ENCODE measurements around the gene CAPZA1. TPM values are rescaled to one million over a fixed set of nuclear protein-coding genes. Genes with fewer than 3 reads are reported as not detected.

Gene CAPZA1
- total RNA-seq, 1 experiment from 2014 or later, result 108 TPM

DNA sequence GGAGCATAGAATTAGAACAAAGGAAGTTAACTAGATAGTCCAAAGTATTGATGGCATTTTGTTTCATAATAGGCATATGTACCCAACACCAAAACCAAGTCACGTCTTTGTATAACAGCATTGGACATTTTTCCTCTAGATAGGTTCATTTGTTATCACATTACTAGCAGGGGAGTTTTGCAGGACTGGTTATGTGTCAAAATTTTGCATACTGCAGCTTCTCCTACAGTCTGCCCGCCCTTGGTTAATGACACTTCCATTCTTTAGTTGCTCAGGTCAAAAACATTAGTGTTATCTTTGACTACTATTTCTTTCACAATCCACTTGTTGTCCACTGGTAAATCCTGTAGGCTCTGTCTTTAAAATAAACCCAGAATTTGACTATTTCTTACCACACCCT is 8.9 kb downstream of the CAPZA1 start:
- TF ChIP-seq, protein P1, sequence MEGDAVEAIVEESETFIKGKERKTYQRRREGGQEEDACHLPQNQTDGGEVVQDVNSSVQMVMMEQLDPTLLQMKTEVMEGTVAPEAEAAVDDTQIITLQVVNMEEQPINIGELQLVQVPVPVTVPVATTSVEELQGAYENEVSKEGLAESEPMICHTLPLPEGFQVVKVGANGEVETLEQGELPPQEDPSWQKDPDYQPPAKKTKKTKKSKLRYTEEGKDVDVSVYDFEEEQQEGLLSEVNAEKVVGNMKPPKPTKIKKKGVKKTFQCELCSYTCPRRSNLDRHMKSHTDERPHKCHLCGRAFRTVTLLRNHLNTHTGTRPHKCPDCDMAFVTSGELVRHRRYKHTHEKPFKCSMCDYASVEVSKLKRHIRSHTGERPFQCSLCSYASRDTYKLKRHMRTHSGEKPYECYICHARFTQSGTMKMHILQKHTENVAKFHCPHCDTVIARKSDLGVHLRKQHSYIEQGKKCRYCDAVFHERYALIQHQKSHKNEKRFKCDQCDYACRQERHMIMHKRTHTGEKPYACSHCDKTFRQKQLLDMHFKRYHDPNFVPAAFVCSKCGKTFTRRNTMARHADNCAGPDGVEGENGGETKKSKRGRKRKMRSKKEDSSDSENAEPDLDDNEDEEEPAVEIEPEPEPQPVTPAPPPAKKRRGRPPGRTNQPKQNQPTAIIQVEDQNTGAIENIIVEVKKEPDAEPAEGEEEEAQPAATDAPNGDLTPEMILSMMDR (conservative IDR thresholded peaks at IDR 0.05), result no peak
- H3K27me3 ChIP-seq (ENCODE audit: insufficient read depth, low read length), result no peaks in the 10 kb centered on the region
- no peak overlapping the region for H3K4me2 ChIP-seq (ENCODE audit: insufficient read depth, insufficient read length, low read length)
- Mint-ChIP-seq H3K36me3 (ENCODE audit: insufficient read depth in 1 of 3, low read depth in 3 of 3) (peaks cover 0 to 25% (median 5%) of the 10 kb centered on the region in 3 experiments; a peak in 3 of 7 replicates), H3K4me1 (no peaks in the 10 kb centered on the region), H3K27ac (no peak overlapping the region), H3K4me3 (no peak overlapping the region), H3K9me3 (no peaks in the 10 kb centered on the region), H3K27me3 (ENCODE audit: low read depth) (no peaks in the 10 kb centered on the region)
- no peak overlapping the region for H4K91ac ChIP-seq (ENCODE audit: insufficient read length, low read depth, low read length)
- no peaks in the 10 kb centered on the region for H4K20me1 ChIP-seq (ENCODE audit: control insufficient read depth, insufficient read depth, insufficient read length)
- no peak overlapping the region for H2BK15ac ChIP-seq (ENCODE audit: low read depth, low read length)
- DNase-seq, result no peak
- H3K18ac ChIP-seq (ENCODE audit: insufficient read length, low read depth, low read length), result no peak overlapping the region
- no peaks in the 10 kb centered on the region for H3K9me3 ChIP-seq (ENCODE audit: control insufficient read depth, low read depth, low read length)
- no peaks in the 10 kb centered on the region for H3K4me1 ChIP-seq (ENCODE audit: insufficient read depth, low read length)
- H3T11ph ChIP-seq (ENCODE audit: low read length), result no peak overlapping the region
- H2BK12ac ChIP-seq (ENCODE audit: insufficient read length, low read depth, low read length), result no peak overlapping the region
- no peak overlapping the region for H3K4ac ChIP-seq (ENCODE audit: low read depth, low read length)
- WGBS (ENCODE audit: extremely low coverage, insufficient read length, low lambda C conversion rate), result no CpG with 5 or more reads among the region's 2 CpGs
- no peak overlapping the region for H2BK5ac ChIP-seq (ENCODE audit: insufficient read length, low read length)
- H3K14ac ChIP-seq (ENCODE audit: insufficient read depth, low read length), result no peak overlapping the region
- no peaks in the 10 kb centered on the region for H3K23me2 ChIP-seq (ENCODE audit: insufficient read length, low read depth, low read length, poor library complexity, severe bottlenecking)
- no peak overlapping the region for H2BK20ac ChIP-seq (ENCODE audit: low read depth, low read length, poor library complexity, severe bottlenecking)
- H4K8ac ChIP-seq (replicated peaks; ENCODE audit: insufficient read length, low read depth, low read length), result no peak overlapping the region
- H3K23ac ChIP-seq (ENCODE audit: insufficient read length, low read depth, low read length), result no peak overlapping the region
- peaks cover 26% of the 10 kb centered on the region; the same call in 1 of the 2 replicates for H3K79me2 ChIP-seq (ENCODE audit: insufficient read depth, low read length)
- H3K9ac ChIP-seq (ENCODE audit: extremely low read depth, insufficient read length, low read length), result no peak overlapping the region
- H3K56ac ChIP-seq (ENCODE audit: insufficient read length, low read depth, low read length), result no peak overlapping the region
- H2BK120ac ChIP-seq (ENCODE audit: low read depth, low read length, poor library complexity, severe bottlenecking), result no peak overlapping the region
- H2AK5ac ChIP-seq (ENCODE audit: insufficient read length, low read length), result no peak overlapping the region
- H4K5ac ChIP-seq (ENCODE audit: insufficient read length, low read depth, low read length), result no peak overlapping the region
- no peak overlapping the region for H2AFZ ChIP-seq (ENCODE audit: low read length)
- no peak overlapping the region for H3K27ac ChIP-seq (ENCODE audit: insufficient read length, low read depth, low read length)
- peaks cover 9% of the 10 kb centered on the region for H3K79me1 ChIP-seq (ENCODE audit: insufficient read depth, low read depth, low read length, poor library complexity, severe bottlenecking)

Data from H9 (cell line).